ENCODE data around the gene PAQR3.

PAQR3 gene

GRCh38 chr4:78971326-78971725 lies 32.1 kb upstream of the PAQR3 start:
- TF ChIP-seq CTCF (IDR thresholded peaks at IDR 0.05), result no peak
- Histone ChIP-seq H3K27me3 (no peaks in the 10 kb centered on the region), H3K27ac (no peak overlapping the region), H3K4me1 (ENCODE audit: control insufficient read depth in 1 of 2, insufficient read depth in 1 of 2, low read depth in 1 of 2, low read length in 1 of 2) (no peaks in the 10 kb centered on the region), H3K4me3 (ENCODE audit: low read depth in 1 of 2, low read length in 1 of 2) (no peak overlapping the region), H3K9me3 (no peaks in the 10 kb centered on the region), H3K36me3 (no peaks in the 10 kb centered on the region)

GRCh38 chr4:78962597-78963115 lies 23.4 kb upstream of the PAQR3 start:
- H3K4me3 ChIP-seq (ENCODE audit: low read depth in 1 of 2, low read length in 1 of 2), result no peak overlapping the region
- H3K27me3 ChIP-seq, result no peaks in the 10 kb centered on the region
- H3K36me3 ChIP-seq, result no peaks in the 10 kb centered on the region
- no peaks in the 10 kb centered on the region for H3K9me3 ChIP-seq
- H3K4me1 ChIP-seq (ENCODE audit: control insufficient read depth in 1 of 2, insufficient read depth in 1 of 2, low read depth in 1 of 2, low read length in 1 of 2), result no peaks in the 10 kb centered on the region
- TF ChIP-seq CTCF (IDR thresholded peaks at IDR 0.05), result no peak
- no peak overlapping the region for H3K27ac ChIP-seq

GRCh38 chr4:78960926-78961325 lies 21.7 kb upstream of the PAQR3 start:
- H3K27me3 ChIP-seq, result no peaks in the 10 kb centered on the region
- no peaks in the 10 kb centered on the region for H3K4me1 ChIP-seq (ENCODE audit: control insufficient read depth in 1 of 2, insufficient read depth in 1 of 2, low read depth in 1 of 2, low read length in 1 of 2)
- H3K4me3 ChIP-seq (ENCODE audit: low read depth in 1 of 2, low read length in 1 of 2), result no peak overlapping the region
- H3K36me3 ChIP-seq, result no peaks in the 10 kb centered on the region
- no peak for TF ChIP-seq CTCF (IDR thresholded peaks at IDR 0.05)
- no peaks in the 10 kb centered on the region for H3K9me3 ChIP-seq
- no peak overlapping the region for H3K27ac ChIP-seq

GRCh38 chr4:78956975-78957374 lies 17.7 kb upstream of the PAQR3 start:
- Histone ChIP-seq H3K36me3 (no peaks in the 10 kb centered on the region), H3K27me3 (peaks cover 10% of the 10 kb centered on the region), H3K27ac (no peak overlapping the region), H3K4me3 (ENCODE audit: low read depth in 1 of 2, low read length in 1 of 2) (no peak overlapping the region), H3K9me3 (no peaks in the 10 kb centered on the region), H3K4me1 (ENCODE audit: control insufficient read depth in 1 of 2, insufficient read depth in 1 of 2, low read depth in 1 of 2, low read length in 1 of 2) (no peaks in the 10 kb centered on the region)
- TF ChIP-seq CTCF (IDR thresholded peaks at IDR 0.05), result no peak

GRCh38 chr4:78953769-78954666 lies 14.8 kb upstream of the PAQR3 start:
- no peak for TF ChIP-seq CTCF (IDR thresholded peaks at IDR 0.05)
- no peak overlapping the region for H3K27ac ChIP-seq
- H3K27me3 ChIP-seq, result peaks cover 10% of the 10 kb centered on the region
- no peaks in the 10 kb centered on the region for H3K36me3 ChIP-seq
- H3K9me3 ChIP-seq, result no peaks in the 10 kb centered on the region
- no peak overlapping the region for H3K4me3 ChIP-seq (ENCODE audit: low read depth in 1 of 2, low read length in 1 of 2)
- no peaks in the 10 kb centered on the region for H3K4me1 ChIP-seq (ENCODE audit: control insufficient read depth in 1 of 2, insufficient read depth in 1 of 2, low read depth in 1 of 2, low read length in 1 of 2)

Measured in neutrophil (primary cell).